A673 (cell line): ENCODE measurements around the gene NSD2. TPM values are rescaled to one million over a fixed set of nuclear protein-coding genes. Genes with fewer than 3 reads are reported as not detected.

Experiments
- Bru-seq: library from RNA; stranded (reverse); fragments of 400-500 nt; gene quantifications from one replicate; lab custom pipeline; 2021; lab: Mats Ljungman, UMichigan
- BruChase-seq, 2 experiments: library from RNA; stranded (reverse); fragments of 400-500 nt; gene quantifications; one replicate each; lab custom pipeline; 2021; lab: Mats Ljungman, UMichigan
- BruUV-seq: library from RNA; stranded (reverse); fragments of 400-500 nt; replicated peaks from 2 replicates; lab custom pipeline; 2021; lab: Mats Ljungman, UMichigan
- CTCF ChIA-PET: fragments of 300-600 bp; sonication (Branson Sonifier 250); formaldehyde crosslinking; loops from one replicate; lab custom pipeline; 2022; ENCODE audit warnings: antibody characterized with exemption; lab: Charles Lee
- POLR2A ChIA-PET: fragments of 300-600 bp; sonication (Branson Sonifier 250); formaldehyde crosslinking; loops from one replicate; lab custom pipeline; 2022; ENCODE audit warnings: antibody characterized with exemption; ENCODE audit not compliant: low non-redundant PET; lab: Charles Lee
- DNase-seq: peaks from one replicate; pipeline ENCODE4 v3.0.0-alpha.2; 2015; ENCODE audit warnings: low spot score
- H3K27ac ChIP-seq: fragments of 200-600 bp; sonication (generic); 2 replicates; pipeline ENCODE4 v1.5.1; 2016; ENCODE audit warnings: mixed run types, low read depth, mild to moderate bottlenecking, mixed read lengths, antibody characterized with exemption, low read length; ENCODE audit not compliant: poor library complexity, severe bottlenecking
- H3K27me3 ChIP-seq: fragments of 200-600 bp; sonication (generic); replicated peaks from 2 replicates; pipeline ENCODE4 v1.6.1; 2017; ENCODE audit warnings: mixed run types, low read depth, mild to moderate bottlenecking, mixed read lengths, antibody characterized with exemption, low read length; ENCODE audit not compliant: insufficient read depth, poor library complexity
- H3K36me3 ChIP-seq: fragments of 200-600 bp; sonication (generic); 2 replicates; pipeline ENCODE4 v1.6.1; 2016; ENCODE audit warnings: mixed run types, mild to moderate bottlenecking, mixed read lengths, antibody characterized with exemption, low read length; ENCODE audit not compliant: insufficient read depth, poor library complexity, severe bottlenecking
- H3K4me1 ChIP-seq: fragments of 200-600 bp; sonication (generic); 2 replicates; pipeline ENCODE4 v1.6.1; 2017; ENCODE audit warnings: mixed run types, mild to moderate bottlenecking, mixed read lengths, antibody characterized with exemption, low read length; ENCODE audit not compliant: insufficient read depth, poor library complexity, severe bottlenecking
- H3K4me3 ChIP-seq: fragments of 200-600 bp; sonication (generic); 2 replicates; pipeline ENCODE4 v1.5.1; 2016; ENCODE audit warnings: low read depth, mixed run types, mild to moderate bottlenecking, mixed read lengths, low read length; ENCODE audit not compliant: poor library complexity, severe bottlenecking
- H3K9me3 ChIP-seq: fragments of 200-600 bp; sonication (generic); 2 replicates; pipeline ENCODE4 v1.6.1; 2016; ENCODE audit warnings: mixed run types, low read depth, mild to moderate bottlenecking, mixed read lengths, antibody characterized with exemption, low read length; ENCODE audit not compliant: poor library complexity, severe bottlenecking
- EZH2 ChIP-seq: fragments of 200-600 bp; sonication (generic); IDR thresholded peaks from 2 replicates; pipeline ENCODE4 v1.6.1; 2017; ENCODE audit warnings: borderline replicate concordance, low read depth, mild to moderate bottlenecking, mixed read lengths, antibody characterized with exemption, low read length; ENCODE audit not compliant: poor library complexity, severe bottlenecking
- intact Hi-C: fragments of 100-400 bp; cut with micrococcal nuclease; formaldehyde crosslinking; loops from one replicate; pipeline ENCODE4 v1.10.0; 2022; ENCODE audit not compliant: unreplicated experiment
- long read RNA-seq: library from polyadenylated mRNA; stranded (forward); transcript quantifications from one replicate; pipeline ENCODE4 v2.0.0, GENCODE V29; 2022
- total RNA-seq: library from RNA; stranded (reverse); gene quantifications from 2 replicates; pipeline ENCODE4 v1.2.3, GENCODE V29; 2021
- TF ChIP-seq, protein P1 (sequence below): fragments of 300-800, 200-600 bp; sonication (generic); conservative IDR thresholded peaks from 2 replicates; pipeline ENCODE4 v1.5.1; 2017; ENCODE audit warnings: low read depth, mild to moderate bottlenecking, antibody characterized with exemption, low read length, moderate library complexity, mixed read lengths

NSD2 gene
- 227 and 231 TPM in 2 replicates for total RNA-seq
- percentile 93 among the genes with signal in this experiment for Bru-seq, nascent RNA
- BruChase-seq, experiment 1, labeled RNA remaining after a 2-hour chase, result percentile 96 among the genes with signal in this experiment
- percentile 97 among the genes with signal in this experiment for BruChase-seq, experiment 2, labeled RNA remaining after a 6-hour chase
- long read RNA-seq, full-length matches to known transcripts, result 53 of 182 reads
- long read RNA-seq, partial matches to known transcripts, result 47 of 182 reads
- long read RNA-seq, other reads (novel, unspliced or antisense), result 82 of 182 reads

DNA sequence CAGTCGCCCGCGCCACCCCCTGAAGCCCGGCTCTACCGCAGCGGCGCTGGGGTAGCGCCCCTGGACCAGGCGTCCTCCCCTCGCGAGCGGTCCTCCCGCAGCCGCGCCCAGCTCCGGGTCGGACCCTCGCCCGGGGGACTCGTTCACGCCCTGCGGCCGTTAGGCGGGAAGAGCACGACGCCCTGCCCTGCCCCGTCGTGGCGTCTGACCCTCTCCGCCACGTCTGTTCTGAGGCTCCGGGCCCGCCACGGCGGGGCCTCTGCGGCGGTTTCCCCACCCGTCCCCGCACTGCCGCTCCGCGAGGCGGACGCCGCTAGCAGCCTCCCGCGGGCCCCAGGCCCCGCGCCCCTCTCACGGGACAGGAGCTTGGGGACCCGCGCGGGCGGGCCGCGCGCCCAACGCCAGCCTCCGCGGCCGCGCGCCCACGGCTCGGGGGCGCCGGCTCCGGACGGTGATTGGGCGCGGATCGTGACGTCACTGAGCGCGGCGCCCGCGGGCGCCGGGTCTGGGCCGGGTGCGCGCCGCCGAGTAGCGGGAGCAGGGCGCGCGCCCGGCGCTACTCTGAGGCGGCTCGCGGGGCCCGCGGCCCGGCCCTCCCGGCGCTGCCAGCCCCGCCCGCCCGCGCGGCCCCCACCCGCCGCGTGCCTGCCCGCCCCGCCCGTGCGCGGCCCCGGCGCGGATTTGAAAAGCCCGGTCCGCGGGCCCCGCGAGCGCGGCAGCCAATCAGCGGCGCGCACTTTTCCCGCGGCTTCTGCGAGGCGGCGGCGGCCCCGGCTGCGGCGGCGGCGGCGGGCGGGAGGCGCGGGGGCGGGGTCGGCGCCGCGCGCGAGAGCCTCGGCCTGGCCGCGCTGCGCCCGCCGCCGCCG lies at the start of gene NSD2:
Gene NSD2, plus strand, starts transcription at position 816 of the 866 bp plus-strand sequence. CDS start 29,262 bp downstream, outside the sequence.
- Histone ChIP-seq H3K4me1 (peaks cover 28% of the 10 kb centered on the region), H3K36me3 (no peaks in the 10 kb centered on the region), H3K4me3 (peak within 1 kb of the TSS; percentile 98), H3K27ac (peak within 1 kb of the TSS; percentile 99), H3K27me3 (no peaks in the 10 kb centered on the region), H3K9me3 (no peaks in the 10 kb centered on the region)
- peak; percentile 95 for DNase-seq
- intact Hi-C loops, result no loop called here
- BruUV-seq, result no TSS peak
- ChIA-PET POLR2A (no interaction called here), CTCF (no interaction called here)
- TF ChIP-seq, protein P1, sequence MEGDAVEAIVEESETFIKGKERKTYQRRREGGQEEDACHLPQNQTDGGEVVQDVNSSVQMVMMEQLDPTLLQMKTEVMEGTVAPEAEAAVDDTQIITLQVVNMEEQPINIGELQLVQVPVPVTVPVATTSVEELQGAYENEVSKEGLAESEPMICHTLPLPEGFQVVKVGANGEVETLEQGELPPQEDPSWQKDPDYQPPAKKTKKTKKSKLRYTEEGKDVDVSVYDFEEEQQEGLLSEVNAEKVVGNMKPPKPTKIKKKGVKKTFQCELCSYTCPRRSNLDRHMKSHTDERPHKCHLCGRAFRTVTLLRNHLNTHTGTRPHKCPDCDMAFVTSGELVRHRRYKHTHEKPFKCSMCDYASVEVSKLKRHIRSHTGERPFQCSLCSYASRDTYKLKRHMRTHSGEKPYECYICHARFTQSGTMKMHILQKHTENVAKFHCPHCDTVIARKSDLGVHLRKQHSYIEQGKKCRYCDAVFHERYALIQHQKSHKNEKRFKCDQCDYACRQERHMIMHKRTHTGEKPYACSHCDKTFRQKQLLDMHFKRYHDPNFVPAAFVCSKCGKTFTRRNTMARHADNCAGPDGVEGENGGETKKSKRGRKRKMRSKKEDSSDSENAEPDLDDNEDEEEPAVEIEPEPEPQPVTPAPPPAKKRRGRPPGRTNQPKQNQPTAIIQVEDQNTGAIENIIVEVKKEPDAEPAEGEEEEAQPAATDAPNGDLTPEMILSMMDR, result no peak
- TF ChIP-seq EZH2, result no peak

DNA sequence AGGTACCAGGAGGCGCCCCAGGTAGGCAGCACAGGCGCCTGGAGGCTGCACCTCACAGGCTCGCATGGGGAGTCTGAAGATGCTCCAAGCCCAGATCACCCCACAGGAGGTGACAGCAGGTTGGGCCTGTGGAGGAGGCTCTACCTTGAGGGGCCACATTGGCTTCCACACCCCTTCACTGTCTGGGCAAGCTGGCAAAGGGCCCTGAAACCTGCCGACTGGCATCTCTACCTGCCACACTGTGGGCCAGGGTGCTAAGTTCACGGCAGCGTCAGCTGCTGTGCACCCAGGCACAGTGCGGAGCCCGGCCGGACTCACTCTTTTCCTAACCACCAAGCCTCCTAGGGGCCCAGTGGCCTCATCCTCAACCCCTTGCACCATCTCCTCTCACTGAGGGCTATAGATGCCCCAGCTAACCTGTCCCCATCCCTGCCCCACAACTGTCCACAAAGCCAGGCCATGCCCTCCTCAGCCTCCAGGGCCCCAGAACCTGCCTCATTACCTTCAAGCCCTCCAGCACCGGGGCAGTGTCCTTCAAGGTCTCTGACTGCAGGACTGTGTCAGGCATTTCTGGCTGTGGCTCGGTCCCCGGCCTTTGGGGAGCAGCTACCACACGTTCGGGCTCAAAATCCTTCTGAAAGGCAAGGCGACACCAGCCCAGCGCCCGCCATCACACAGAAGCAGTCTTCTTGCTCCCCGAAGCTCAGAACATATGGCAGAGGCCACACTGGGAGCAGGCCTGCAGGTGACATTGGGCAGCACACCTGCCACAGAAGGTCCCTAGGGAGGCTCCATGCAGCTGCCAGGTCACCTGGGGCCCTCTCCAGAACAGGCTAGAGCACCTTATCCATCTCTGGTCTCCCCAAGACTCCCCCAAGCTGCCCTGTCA lies 49.3 kb upstream of the NSD2 start:
- ChIA-PET POLR2A (no interaction called here), CTCF (no interaction called here)
- Histone ChIP-seq H3K4me3 (no peak overlapping the region), H3K4me1 (no peaks in the 10 kb centered on the region), H3K27me3 (no peaks in the 10 kb centered on the region), H3K9me3 (no peaks in the 10 kb centered on the region), H3K27ac (no peak overlapping the region), H3K36me3 (peaks cover 67% of the 10 kb centered on the region)
- intact Hi-C loops, result no loop called here
- TF ChIP-seq EZH2, result no peak
- TF ChIP-seq, protein P1, result no peak
- no TSS peak for BruUV-seq
- no peak for DNase-seq
